Skin of body (tissue), 2 donors: ENCODE data around the gene TRAF6. TPM values are rescaled to one million over a fixed set of nuclear protein-coding genes. Genes with fewer than 3 reads are reported as not detected.

Experiments
- small RNA-seq: library from RNA; depleted of rRNA; stranded (forward); fragments of <200 nt; gene quantifications from one replicate; pipeline ENCODE3, GENCODE V24; 2014; ENCODE audit warnings: low replicate concordance
- total RNA-seq: library from RNA; depleted of rRNA; stranded (reverse); fragments of >200 nt; gene quantifications from one replicate; pipeline ENCODE4 v1.2.3, GENCODE V29; 2014

The TRAF6 gene
- total RNA-seq, 1 donor from 2014 or later = 10.0 TPM

Small RNA genes lying within 50 kb of the gene (small RNA-seq; reads per million reads assigned to genes)
- gene AC061999.1 = not detected

Other genes starting within 250 kb of the TRAF6 start
- 22.3 TPM for gene COMMD9, start 220.8 kb downstream of the TRAF6 start, total RNA-seq
- 8.1 TPM for gene PRR5L, start 214.0 kb downstream of the TRAF6 start, total RNA-seq
- 0.99 TPM for gene RAG1, start 57.7 kb upstream of the TRAF6 start, total RNA-seq
- gene IFTAP, start 84.2 kb upstream of the TRAF6 start, total RNA-seq = 28.7 TPM
- 0.30 TPM for gene RAG2, start 88.0 kb upstream of the TRAF6 start, total RNA-seq